Liver (tissue), 9 donors: Measurements from ENCODE around the gene KIAA0513. TPM values are rescaled to one million over a fixed set of nuclear protein-coding genes. Genes with fewer than 3 reads are reported as not detected.

Source experiments
- DNase-seq: peaks from one replicate; pipeline ENCODE4 v3.0.0-alpha.2; 2017; ENCODE audit warnings: low spot score
- H3K27ac ChIP-seq, 2 donors: one replicate each; pipeline ENCODE4 v1.7.0; 2013; ENCODE audit warnings: inconsistent platforms in 2 of 2, low read length in 2 of 2, control low read depth in 1 of 2, low read depth in 1 of 2, mild to moderate bottlenecking in 1 of 2
- H3K27me3 ChIP-seq, 4 donors: one replicate each; pipeline versions ENCODE4 v1.6.1 to v1.7.0; 2013; ENCODE audit warnings: low read length in 3 of 4, inconsistent platforms in 1 of 4, mild to moderate bottlenecking in 1 of 4, moderate library complexity in 1 of 4; ENCODE audit not compliant: control insufficient read depth in 4 of 4, insufficient read depth in 4 of 4
- H3K36me3 ChIP-seq, 4 donors: one replicate each; pipeline versions ENCODE4 v1.6.1 to v1.7.0; 2013; ENCODE audit warnings: low read length in 3 of 4, mild to moderate bottlenecking in 3 of 4, low read depth in 1 of 4, moderate library complexity in 1 of 4; ENCODE audit not compliant: control insufficient read depth in 4 of 4, insufficient read depth in 3 of 4
- H3K4me1 ChIP-seq, 4 donors: one replicate each; pipeline versions ENCODE4 v1.6.1 to v1.7.0; 2013; ENCODE audit warnings: low read length in 3 of 4, mild to moderate bottlenecking in 3 of 4, moderate library complexity in 1 of 4; ENCODE audit not compliant: control insufficient read depth in 4 of 4, insufficient read depth in 4 of 4
- H3K4me3 ChIP-seq, 3 donors: one replicate each; pipeline versions ENCODE4 v1.6.1 to v1.7.0; 2013; ENCODE audit warnings: low read length in 3 of 3, control low read depth in 1 of 3, low read depth in 1 of 3, mild to moderate bottlenecking in 1 of 3
- H3K9ac ChIP-seq, 2 donors: one replicate each; pipeline ENCODE4 v1.7.0; 2013; ENCODE audit warnings: low read length in 2 of 2, mild to moderate bottlenecking in 2 of 2, moderate library complexity in 2 of 2, control low read depth in 1 of 2, low read depth in 1 of 2
- H3K9me3 ChIP-seq, 4 donors: one replicate each; pipeline versions ENCODE4 v1.6.1 to v1.7.0; 2013; ENCODE audit warnings: low read length in 3 of 4; ENCODE audit not compliant: control insufficient read depth in 4 of 4
- EGR1 ChIP-seq, 2 donors: IDR thresholded peaks; 2 replicates each; pipeline ENCODE4 v1.6.1; 2016 to 2018; ENCODE audit warnings: antibody characterized with exemption in 2 of 2, low read depth in 2 of 2
- FOXA1 ChIP-seq: IDR thresholded peaks from 2 replicates; pipeline ENCODE4 v1.6.1; 2016; ENCODE audit warnings: antibody characterized with exemption
- FOXA2 ChIP-seq: IDR thresholded peaks from 2 replicates; pipeline ENCODE4 v1.6.1; 2016; ENCODE audit warnings: antibody characterized with exemption
- GABPA ChIP-seq, 2 donors: IDR thresholded peaks in 1 of 2; conservative IDR thresholded peaks in 1 of 2; 2 replicates each; pipeline ENCODE4 v1.6.1; 2016; ENCODE audit warnings: antibody characterized with exemption in 2 of 2, mild to moderate bottlenecking in 1 of 2, moderate library complexity in 1 of 2
- HNF4A ChIP-seq, 2 donors: conservative IDR thresholded peaks; 2 replicates each; pipeline ENCODE4 v1.6.1; 2016; ENCODE audit warnings: antibody characterized with exemption in 2 of 2, mild to moderate bottlenecking in 2 of 2
- HNF4G ChIP-seq: IDR thresholded peaks from 2 replicates; pipeline ENCODE4 v1.6.1; 2016; ENCODE audit warnings: antibody characterized with exemption
- JUND ChIP-seq, 2 donors: IDR thresholded peaks; 2 replicates each; pipeline ENCODE4 v1.6.1; 2016; ENCODE audit warnings: antibody characterized with exemption in 2 of 2
- NR2F2 ChIP-seq: IDR thresholded peaks from 2 replicates; pipeline ENCODE4 v1.6.1; 2016; ENCODE audit warnings: antibody characterized with exemption
- RAD21 ChIP-seq, 2 donors: IDR thresholded peaks; 2 replicates each; pipeline ENCODE4 v1.6.1; 2016; ENCODE audit warnings: antibody characterized with exemption in 2 of 2, mild to moderate bottlenecking in 2 of 2
- RXRA ChIP-seq, 2 donors: IDR thresholded peaks; 2 replicates each; pipeline ENCODE4 v1.6.1; 2017 to 2018; ENCODE audit warnings: antibody characterized with exemption in 2 of 2, mild to moderate bottlenecking in 1 of 2
- SP1 ChIP-seq: IDR thresholded peaks from 2 replicates; pipeline ENCODE4 v1.6.1; 2018; ENCODE audit warnings: antibody characterized with exemption, mild to moderate bottlenecking
- TAF1 ChIP-seq: conservative IDR thresholded peaks from 2 replicates; pipeline ENCODE4 v1.6.1; 2016; ENCODE audit warnings: antibody characterized with exemption, mild to moderate bottlenecking
- YY1 ChIP-seq: IDR thresholded peaks from 2 replicates; pipeline ENCODE4 v1.6.1; 2016; ENCODE audit warnings: antibody characterized with exemption, mild to moderate bottlenecking
- WGBS: extraction: QIAGEN DNeasy Blood & Tissue Kit; methylation state at CpG from one replicate; pipeline ENCODE4 v1.1.7; 2013; 5-methylcytosine and 5-hydroxymethylcytosine counted together
- polyA plus RNA-seq, 2 donors: library from polyadenylated mRNA; stranded (reverse) in 1 of 2; unstranded in 1 of 2; fragments of 200-250 nt in 1 of 2; fragments of >200 nt in 1 of 2; fragmentation: Nextera tagmentation in 1 of 2; extraction: Ambion mirVana in 1 of 2; gene quantifications; one replicate each; pipeline versions ENCODE4 v1.2.1 to v1.2.3, GENCODE V29; 2013 to 2015
- total RNA-seq, 2 donors: library from RNA; depleted of rRNA; stranded (reverse); fragments of >200 nt; gene quantifications; one replicate each; pipeline ENCODE4 v1.2.3, GENCODE V29; 2014
- TF ChIP-seq, protein P1 (sequence below): IDR thresholded peaks from 2 replicates; pipeline ENCODE4 v1.6.1; 2016; ENCODE audit warnings: antibody characterized with exemption
- TF ChIP-seq, protein P2 (sequence below): fragments of 150-350 bp; IDR thresholded peaks from 2 replicates; pipeline ENCODE4 v1.5.1; 2017; ENCODE audit warnings: improper control_type of control experiment, low read depth, low read length; ENCODE audit not compliant: missing input control
- TF ChIP-seq, protein P3 (sequence below): IDR thresholded peaks from 2 replicates; pipeline ENCODE4 v1.6.1; 2016; ENCODE audit warnings: antibody characterized with exemption
- TF ChIP-seq, protein P4 (sequence below): IDR thresholded peaks from 2 replicates; pipeline ENCODE4 v1.6.1; 2016; ENCODE audit warnings: antibody characterized with exemption
- TF ChIP-seq, protein P5 (sequence below): IDR thresholded peaks from 2 replicates; pipeline ENCODE4 v1.6.1; 2016; ENCODE audit warnings: antibody characterized with exemption, mild to moderate bottlenecking
- donor health status: healthy.
- donor health status: healthy.
- donor health status: healthy.
- donor health status: healthy.
- donor health status: healthy.

The KIAA0513 gene
- total and polyA plus RNA-seq, 4 donors = 1.5 to 5.9 (median 2.9) TPM

DNA sequence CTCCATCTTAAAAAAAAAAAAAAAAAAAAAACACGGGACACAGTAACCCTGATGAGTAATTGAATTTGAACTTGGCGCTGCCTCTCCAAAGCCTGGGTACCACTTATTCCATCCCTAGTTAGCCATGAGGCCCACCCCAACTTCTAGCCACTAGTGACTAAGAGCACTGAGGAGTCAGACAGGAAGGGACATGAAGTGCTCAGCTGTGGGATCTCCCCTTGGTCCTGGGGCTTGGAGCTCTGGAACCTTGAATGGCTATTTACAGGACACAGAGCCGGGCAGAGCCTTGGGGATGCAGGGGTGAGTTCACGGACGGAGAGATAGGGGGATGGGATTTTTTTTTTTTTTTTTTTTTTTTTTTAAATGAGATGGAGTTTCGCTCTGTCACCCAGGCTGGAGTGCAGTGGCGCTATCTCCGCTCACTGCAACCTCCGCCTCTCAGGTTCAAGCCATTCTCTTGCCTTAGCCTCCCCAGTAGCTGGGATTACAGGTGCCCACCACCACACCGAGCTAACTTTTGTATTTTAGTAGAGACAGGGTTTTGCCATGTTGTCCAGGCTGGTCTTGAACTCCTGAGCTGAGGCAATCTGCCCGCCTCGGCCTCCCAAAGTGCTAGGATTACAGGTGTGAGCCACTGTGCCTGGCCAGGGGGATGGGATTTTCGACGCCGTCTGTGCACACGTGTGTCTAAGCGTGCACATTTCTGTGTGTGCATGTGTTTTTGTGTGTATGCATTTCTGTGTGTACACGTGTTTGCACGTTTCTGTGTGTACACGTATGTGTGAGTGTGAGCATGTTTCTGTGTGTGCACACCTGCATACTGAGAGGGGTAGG, 105.1 kb downstream of the KIAA0513 start:
- no peaks in the 10 kb centered on the region for H3K36me3 ChIP-seq
- TF ChIP-seq RXRA (IDR thresholded peaks at IDR 0.05) = no peak
- TF ChIP-seq EGR1 (IDR thresholded peaks at IDR 0.05; ENCODE audit: low read depth in 2 of 2) = no peak
- no peak for TF ChIP-seq JUND (IDR thresholded peaks at IDR 0.05)
- TF ChIP-seq, protein P1, sequence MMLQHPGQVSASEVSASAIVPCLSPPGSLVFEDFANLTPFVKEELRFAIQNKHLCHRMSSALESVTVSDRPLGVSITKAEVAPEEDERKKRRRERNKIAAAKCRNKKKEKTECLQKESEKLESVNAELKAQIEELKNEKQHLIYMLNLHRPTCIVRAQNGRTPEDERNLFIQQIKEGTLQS = no peak
- TF ChIP-seq YY1 = no peak
- TF ChIP-seq, protein P2, sequence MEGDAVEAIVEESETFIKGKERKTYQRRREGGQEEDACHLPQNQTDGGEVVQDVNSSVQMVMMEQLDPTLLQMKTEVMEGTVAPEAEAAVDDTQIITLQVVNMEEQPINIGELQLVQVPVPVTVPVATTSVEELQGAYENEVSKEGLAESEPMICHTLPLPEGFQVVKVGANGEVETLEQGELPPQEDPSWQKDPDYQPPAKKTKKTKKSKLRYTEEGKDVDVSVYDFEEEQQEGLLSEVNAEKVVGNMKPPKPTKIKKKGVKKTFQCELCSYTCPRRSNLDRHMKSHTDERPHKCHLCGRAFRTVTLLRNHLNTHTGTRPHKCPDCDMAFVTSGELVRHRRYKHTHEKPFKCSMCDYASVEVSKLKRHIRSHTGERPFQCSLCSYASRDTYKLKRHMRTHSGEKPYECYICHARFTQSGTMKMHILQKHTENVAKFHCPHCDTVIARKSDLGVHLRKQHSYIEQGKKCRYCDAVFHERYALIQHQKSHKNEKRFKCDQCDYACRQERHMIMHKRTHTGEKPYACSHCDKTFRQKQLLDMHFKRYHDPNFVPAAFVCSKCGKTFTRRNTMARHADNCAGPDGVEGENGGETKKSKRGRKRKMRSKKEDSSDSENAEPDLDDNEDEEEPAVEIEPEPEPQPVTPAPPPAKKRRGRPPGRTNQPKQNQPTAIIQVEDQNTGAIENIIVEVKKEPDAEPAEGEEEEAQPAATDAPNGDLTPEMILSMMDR = no peak
- TF ChIP-seq SP1 = no peak
- TF ChIP-seq, protein P3, sequence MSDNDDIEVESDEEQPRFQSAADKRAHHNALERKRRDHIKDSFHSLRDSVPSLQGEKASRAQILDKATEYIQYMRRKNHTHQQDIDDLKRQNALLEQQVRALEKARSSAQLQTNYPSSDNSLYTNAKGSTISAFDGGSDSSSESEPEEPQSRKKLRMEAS = no peak
- TF ChIP-seq, protein P4, sequence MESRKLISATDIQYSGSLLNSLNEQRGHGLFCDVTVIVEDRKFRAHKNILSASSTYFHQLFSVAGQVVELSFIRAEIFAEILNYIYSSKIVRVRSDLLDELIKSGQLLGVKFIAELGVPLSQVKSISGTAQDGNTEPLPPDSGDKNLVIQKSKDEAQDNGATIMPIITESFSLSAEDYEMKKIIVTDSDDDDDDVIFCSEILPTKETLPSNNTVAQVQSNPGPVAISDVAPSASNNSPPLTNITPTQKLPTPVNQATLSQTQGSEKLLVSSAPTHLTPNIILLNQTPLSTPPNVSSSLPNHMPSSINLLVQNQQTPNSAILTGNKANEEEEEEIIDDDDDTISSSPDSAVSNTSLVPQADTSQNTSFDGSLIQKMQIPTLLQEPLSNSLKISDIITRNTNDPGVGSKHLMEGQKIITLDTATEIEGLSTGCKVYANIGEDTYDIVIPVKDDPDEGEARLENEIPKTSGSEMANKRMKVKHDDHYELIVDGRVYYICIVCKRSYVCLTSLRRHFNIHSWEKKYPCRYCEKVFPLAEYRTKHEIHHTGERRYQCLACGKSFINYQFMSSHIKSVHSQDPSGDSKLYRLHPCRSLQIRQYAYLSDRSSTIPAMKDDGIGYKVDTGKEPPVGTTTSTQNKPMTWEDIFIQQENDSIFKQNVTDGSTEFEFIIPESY = no peak
- TF ChIP-seq GABPA (IDR thresholded peaks at IDR 0.05 in 1 of 2, conservative IDR thresholded peaks at IDR 0.05 in 1 of 2) = no peak
- TF ChIP-seq HNF4G = no peak
- no peak for TF ChIP-seq RAD21 (IDR thresholded peaks at IDR 0.05)
- no peak for TF ChIP-seq FOXA1
- TF ChIP-seq HNF4A (conservative IDR thresholded peaks at IDR 0.05) = no peak
- TF ChIP-seq NR2F2 = no peak
- TF ChIP-seq, protein P5, sequence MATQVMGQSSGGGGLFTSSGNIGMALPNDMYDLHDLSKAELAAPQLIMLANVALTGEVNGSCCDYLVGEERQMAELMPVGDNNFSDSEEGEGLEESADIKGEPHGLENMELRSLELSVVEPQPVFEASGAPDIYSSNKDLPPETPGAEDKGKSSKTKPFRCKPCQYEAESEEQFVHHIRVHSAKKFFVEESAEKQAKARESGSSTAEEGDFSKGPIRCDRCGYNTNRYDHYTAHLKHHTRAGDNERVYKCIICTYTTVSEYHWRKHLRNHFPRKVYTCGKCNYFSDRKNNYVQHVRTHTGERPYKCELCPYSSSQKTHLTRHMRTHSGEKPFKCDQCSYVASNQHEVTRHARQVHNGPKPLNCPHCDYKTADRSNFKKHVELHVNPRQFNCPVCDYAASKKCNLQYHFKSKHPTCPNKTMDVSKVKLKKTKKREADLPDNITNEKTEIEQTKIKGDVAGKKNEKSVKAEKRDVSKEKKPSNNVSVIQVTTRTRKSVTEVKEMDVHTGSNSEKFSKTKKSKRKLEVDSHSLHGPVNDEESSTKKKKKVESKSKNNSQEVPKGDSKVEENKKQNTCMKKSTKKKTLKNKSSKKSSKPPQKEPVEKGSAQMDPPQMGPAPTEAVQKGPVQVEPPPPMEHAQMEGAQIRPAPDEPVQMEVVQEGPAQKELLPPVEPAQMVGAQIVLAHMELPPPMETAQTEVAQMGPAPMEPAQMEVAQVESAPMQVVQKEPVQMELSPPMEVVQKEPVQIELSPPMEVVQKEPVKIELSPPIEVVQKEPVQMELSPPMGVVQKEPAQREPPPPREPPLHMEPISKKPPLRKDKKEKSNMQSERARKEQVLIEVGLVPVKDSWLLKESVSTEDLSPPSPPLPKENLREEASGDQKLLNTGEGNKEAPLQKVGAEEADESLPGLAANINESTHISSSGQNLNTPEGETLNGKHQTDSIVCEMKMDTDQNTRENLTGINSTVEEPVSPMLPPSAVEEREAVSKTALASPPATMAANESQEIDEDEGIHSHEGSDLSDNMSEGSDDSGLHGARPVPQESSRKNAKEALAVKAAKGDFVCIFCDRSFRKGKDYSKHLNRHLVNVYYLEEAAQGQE = no peak
- TF ChIP-seq FOXA2 = no peak
- no peak for TF ChIP-seq TAF1
- peaks cover 0 to 5% (median 0%) of the 10 kb centered on the region in 4 donors for H3K9me3 ChIP-seq
- no peaks in the 10 kb centered on the region for H3K27me3 ChIP-seq
- 97% methylated on average over 20 of the region's 20 CpGs for WGBS
- H3K27ac ChIP-seq = no peak overlapping the region
- H3K4me1 ChIP-seq = peaks cover 0 to 13% (median 9%) of the 10 kb centered on the region in 4 donors
- no peak overlapping the region for H3K9ac ChIP-seq
- H3K4me3 ChIP-seq = no peak overlapping the region
- DNase-seq = no peak
